SW480 (cell line): ENCODE results near the gene MARCHF11.

ENCODE experiments used
- DNase-seq: peaks from one replicate; pipeline ENCODE4 v3.0.0-alpha.2; 2016; ENCODE audit warnings: low spot score

Gene MARCHF11

GRCh38 chr5:16051246-16051755 is 128.3 kb downstream of the MARCHF11 start:
- no peak for DNase-seq

GRCh38 chr5:16050414-16050813 is 129.2 kb downstream of the MARCHF11 start:
- no peak for DNase-seq

GRCh38 chr5:16049761-16050160 is 129.8 kb downstream of the MARCHF11 start:
- no peak for DNase-seq

- no peak for DNase-seq
Observed at GRCh38 chr5:16048132-16048531, 131.5 kb downstream of the MARCHF11 start.

GRCh38 chr5:16043349-16043965 is 136.1 kb downstream of the MARCHF11 start:
- no peak for DNase-seq

- DNase-seq, result no peak
Observed at GRCh38 chr5:16037121-16037845, 142.3 kb downstream of the MARCHF11 start.

GRCh38 chr5:16034319-16035001 is 145.1 kb downstream of the MARCHF11 start:
- no peak for DNase-seq

GRCh38 chr5:16033187-16033925 is 146.2 kb downstream of the MARCHF11 start:
- DNase-seq, result no peak

GRCh38 chr5:16028708-16029107 is 150.9 kb downstream of the MARCHF11 start:
- no peak for DNase-seq

GRCh38 chr5:16025681-16026080 is 153.9 kb downstream of the MARCHF11 start:
- no peak for DNase-seq

- DNase-seq, result no peak
Observed at GRCh38 chr5:16018970-16019369, 160.6 kb downstream of the MARCHF11 start.

GRCh38 chr5:16017720-16018119 is 161.9 kb downstream of the MARCHF11 start:
- no peak for DNase-seq
